ENCODE measurements around the gene P2RX1.

P2RX1 gene

DNA sequence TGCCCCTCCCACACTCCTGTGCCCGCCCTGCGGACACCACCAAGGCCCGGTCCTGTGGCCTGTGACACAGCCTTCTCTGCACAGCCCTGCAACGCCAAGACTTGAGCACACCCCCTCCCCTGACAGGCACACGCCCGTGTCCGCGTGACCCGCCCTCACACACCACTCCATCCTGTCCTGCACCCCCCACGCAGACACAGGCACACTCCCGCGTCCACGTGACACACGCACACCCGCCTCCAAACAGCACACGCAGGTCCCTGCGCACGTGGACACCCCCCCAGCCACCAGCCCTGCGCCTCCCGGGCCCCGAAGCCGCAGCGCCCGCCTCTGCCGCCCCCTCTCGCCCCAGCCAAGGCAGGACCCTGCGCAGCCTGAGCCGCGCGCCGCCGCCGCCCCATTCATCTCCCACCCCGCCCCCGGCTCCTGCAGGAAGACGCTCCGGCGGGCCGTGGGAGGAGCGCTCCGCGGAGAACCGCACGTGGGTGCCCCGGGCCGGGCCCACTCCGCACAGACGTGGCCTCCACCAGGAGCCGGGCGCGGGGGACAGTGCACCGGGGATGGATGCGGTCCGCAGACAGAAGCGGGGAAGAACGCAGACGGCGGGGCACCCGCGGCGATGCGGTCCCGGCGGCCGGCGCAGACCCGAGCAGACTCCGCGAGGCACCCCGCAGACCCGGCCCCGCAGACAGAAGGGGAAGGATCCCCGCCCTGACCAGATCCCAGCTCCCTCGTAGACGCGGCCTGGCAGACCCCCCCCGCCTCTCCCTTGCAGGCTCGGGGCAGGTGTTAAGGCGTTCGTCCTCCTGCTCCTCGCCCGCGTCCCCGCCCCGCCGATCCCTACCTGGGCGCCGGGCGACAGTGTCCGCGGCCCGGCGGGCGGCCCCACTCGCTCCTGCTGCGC, 23.9 kb downstream of the P2RX1 start:
- Histone ChIP-seq H3K27me3 (ENCODE audit: insufficient read depth, low read depth, severe bottlenecking) (no peaks in the 10 kb centered on the region), H3K9me3 (ENCODE audit: severe bottlenecking) (no peaks in the 10 kb centered on the region), H3K36me3 (peaks cover 3% of the 10 kb centered on the region; the same call in 1 of the 2 replicates), H3K4me3 (ENCODE audit: low read depth, low read length) (peak overlapping the region; percentile 83), H3K27ac (peak overlapping the region; percentile 84)
- TF ChIP-seq, protein P1, sequence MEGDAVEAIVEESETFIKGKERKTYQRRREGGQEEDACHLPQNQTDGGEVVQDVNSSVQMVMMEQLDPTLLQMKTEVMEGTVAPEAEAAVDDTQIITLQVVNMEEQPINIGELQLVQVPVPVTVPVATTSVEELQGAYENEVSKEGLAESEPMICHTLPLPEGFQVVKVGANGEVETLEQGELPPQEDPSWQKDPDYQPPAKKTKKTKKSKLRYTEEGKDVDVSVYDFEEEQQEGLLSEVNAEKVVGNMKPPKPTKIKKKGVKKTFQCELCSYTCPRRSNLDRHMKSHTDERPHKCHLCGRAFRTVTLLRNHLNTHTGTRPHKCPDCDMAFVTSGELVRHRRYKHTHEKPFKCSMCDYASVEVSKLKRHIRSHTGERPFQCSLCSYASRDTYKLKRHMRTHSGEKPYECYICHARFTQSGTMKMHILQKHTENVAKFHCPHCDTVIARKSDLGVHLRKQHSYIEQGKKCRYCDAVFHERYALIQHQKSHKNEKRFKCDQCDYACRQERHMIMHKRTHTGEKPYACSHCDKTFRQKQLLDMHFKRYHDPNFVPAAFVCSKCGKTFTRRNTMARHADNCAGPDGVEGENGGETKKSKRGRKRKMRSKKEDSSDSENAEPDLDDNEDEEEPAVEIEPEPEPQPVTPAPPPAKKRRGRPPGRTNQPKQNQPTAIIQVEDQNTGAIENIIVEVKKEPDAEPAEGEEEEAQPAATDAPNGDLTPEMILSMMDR (IDR thresholded peaks at IDR 0.05; ENCODE audit: low read depth, low read length) = 0 out of 2 replicates have a peak, but pooled peaks have one; percentile 11
- peak; percentile 58 for DNase-seq

DNA sequence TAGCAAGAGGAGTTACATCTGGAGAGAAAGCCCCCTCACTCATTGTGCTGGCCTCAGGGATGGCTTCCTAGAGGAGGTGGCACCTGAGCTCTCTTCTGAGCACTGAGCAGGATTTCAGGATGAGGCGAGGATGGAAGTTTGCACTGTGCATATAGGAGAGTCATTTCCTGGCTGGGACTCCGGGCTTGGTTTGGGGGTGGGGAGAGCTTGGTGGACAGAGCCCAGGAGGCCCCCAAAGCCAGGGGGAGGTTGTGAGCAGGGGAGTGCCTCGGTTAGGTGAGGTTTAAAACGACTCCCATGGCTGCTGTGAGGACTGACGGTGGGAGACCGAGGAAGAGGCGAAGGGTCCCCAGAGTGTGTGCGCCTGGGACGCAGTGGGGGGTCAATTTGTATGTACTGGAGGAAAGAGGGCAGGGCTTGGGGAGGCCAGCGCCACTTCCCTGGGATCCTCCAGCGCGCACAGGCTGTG, 24.6 kb downstream of the P2RX1 start:
- Histone ChIP-seq H3K27me3 (ENCODE audit: insufficient read depth, low read depth, severe bottlenecking) (no peaks in the 10 kb centered on the region), H3K4me3 (ENCODE audit: low read depth, low read length) (peak overlapping the region; percentile 83), H3K36me3 (peaks cover 3% of the 10 kb centered on the region; the same call in 1 of the 2 replicates), H3K9me3 (ENCODE audit: severe bottlenecking) (no peaks in the 10 kb centered on the region), H3K27ac (peak overlapping the region; percentile 84)
- TF ChIP-seq, protein P1 (IDR thresholded peaks at IDR 0.05; ENCODE audit: low read depth, low read length) = no peak
- DNase-seq = no peak

DNA sequence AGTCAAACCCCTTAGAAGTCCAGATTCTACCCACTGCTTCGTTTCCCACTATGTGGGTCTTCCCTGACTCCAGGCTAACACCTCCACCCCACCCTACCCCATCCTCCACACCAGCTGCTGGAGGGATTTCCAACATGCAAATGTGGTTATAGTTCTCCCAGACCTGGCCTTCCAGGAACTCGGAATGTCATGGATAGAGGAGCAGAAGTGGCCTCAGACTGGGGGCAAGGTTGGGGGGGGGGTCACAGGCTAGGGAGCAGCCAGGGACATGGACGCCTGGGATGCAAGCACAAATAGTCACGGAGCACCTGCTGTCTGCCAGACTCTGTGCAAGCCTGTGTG, 25.4 kb downstream of the P2RX1 start:
- H3K36me3 ChIP-seq = peaks cover 4% of the 10 kb centered on the region
- peak; percentile 79 for DNase-seq
- H3K27ac ChIP-seq = peak overlapping the region; percentile 84
- no peaks in the 10 kb centered on the region for H3K27me3 ChIP-seq (ENCODE audit: insufficient read depth, low read depth, severe bottlenecking)
- peak overlapping the region; percentile 20 for H3K4me3 ChIP-seq (ENCODE audit: low read depth, low read length)
- no peaks in the 10 kb centered on the region for H3K9me3 ChIP-seq (ENCODE audit: severe bottlenecking)
- TF ChIP-seq, protein P1 (IDR thresholded peaks at IDR 0.05; ENCODE audit: low read depth, low read length) = no peak

DNA sequence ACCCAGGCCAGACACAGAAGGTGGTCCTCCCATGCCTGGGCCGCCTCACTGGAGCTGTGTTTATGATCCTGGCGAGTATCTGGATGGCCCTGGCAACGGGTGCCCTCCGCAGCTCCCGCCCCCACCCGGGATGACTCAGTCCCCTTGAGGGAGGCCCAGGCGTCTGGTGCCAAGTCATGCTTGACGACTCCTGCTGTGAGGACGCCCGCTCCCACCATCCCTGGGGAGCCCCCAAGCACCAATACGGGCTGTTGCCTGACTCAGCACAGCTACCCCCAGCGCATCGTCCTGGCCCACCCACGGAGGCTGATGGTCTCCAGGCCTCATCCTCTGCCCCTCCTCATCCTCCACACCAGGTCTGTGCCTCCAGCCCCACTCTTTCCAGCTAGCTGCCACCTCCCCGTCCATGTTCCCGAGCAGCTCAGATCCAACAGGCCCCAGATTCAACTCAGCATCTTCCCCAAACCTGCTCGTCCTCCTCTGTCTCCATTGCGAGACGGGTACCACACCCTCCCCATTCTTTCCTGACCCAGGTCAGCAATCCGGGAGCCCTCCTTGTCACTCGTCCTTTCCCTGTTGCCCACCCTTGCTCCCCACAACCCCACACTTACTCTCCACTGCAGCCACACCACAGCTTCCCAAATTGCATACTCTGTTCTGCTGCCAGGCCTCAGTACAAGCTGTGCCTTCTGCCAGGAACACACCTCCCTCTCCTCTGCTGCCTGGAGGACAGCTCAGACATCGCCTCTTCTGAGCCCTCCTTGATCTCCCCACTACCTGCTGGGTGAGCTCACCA, 26.0 kb downstream of the P2RX1 start:
- peak; percentile 84 for DNase-seq

DNA sequence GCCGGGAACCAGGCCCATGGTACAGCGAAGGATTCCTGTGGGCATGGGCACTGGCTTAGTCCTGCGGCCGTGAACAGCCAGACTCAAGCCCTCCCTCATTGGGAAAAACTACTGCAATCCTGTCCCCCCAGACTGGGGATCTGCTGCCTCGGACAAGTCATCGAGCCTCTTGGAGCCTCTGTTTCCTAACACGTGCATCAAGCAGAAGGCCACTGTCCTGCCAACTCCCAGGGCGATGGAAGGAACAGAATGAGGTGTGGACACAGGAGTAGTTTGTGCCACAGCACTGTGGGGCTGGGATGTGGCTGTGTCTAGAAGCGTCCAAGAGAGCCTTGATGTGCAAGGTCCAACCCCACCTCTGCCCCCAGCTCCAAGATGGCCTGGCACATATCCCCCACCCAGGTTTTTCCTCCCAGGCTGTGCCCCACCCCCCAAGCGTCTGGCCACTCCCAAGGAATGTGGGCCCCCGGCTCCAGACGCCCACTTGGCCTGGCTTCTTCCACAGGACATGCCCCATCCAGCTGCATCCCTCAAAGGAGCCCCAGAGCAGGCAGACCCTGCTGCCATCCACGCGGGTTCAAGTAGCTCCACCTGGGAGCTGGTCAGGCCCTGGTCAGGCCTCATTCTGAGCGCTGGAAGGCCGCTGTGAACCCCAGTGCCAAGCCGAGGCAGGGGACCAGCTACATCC, 26.8 kb downstream of the P2RX1 start:
- TF ChIP-seq, protein P1 (IDR thresholded peaks at IDR 0.05; ENCODE audit: low read depth, low read length) = no peak
- Histone ChIP-seq H3K4me3 (ENCODE audit: low read depth, low read length) (no peak overlapping the region), H3K36me3 (peaks cover 17% of the 10 kb centered on the region), H3K27ac (peak overlapping the region; percentile 84), H3K9me3 (ENCODE audit: severe bottlenecking) (no peaks in the 10 kb centered on the region), H3K27me3 (ENCODE audit: insufficient read depth, low read depth, severe bottlenecking) (no peaks in the 10 kb centered on the region)
- no peak for DNase-seq

More for the DNA sequence above, 26.0 kb downstream of the P2RX1 start:
- TF ChIP-seq, protein P1 (IDR thresholded peaks at IDR 0.05; ENCODE audit: low read depth, low read length) = no peak
- H3K27ac ChIP-seq = peak overlapping the region; percentile 84
- no peaks in the 10 kb centered on the region for H3K27me3 ChIP-seq (ENCODE audit: insufficient read depth, low read depth, severe bottlenecking)
- peak overlapping the region; percentile 8 for H3K4me3 ChIP-seq (ENCODE audit: low read depth, low read length)
- peaks cover 9% of the 10 kb centered on the region for H3K36me3 ChIP-seq
- H3K9me3 ChIP-seq (ENCODE audit: severe bottlenecking) = no peaks in the 10 kb centered on the region
